ENCODE results near the gene TNFRSF8.
"Not testable (repeated sequence)": the region's sequence is repeated elsewhere in the genome, so short reads cannot be mapped to it uniquely, and the experiment has no call there.

Gene TNFRSF8

GRCh38 chr1:12037486-12038355 is 25.4 kb upstream of the TNFRSF8 start:
- intact Hi-C loops (cut with DNase I): no loop called here
- peak in 1 of 10 donors; percentile 50 for DNase-seq

DNA sequence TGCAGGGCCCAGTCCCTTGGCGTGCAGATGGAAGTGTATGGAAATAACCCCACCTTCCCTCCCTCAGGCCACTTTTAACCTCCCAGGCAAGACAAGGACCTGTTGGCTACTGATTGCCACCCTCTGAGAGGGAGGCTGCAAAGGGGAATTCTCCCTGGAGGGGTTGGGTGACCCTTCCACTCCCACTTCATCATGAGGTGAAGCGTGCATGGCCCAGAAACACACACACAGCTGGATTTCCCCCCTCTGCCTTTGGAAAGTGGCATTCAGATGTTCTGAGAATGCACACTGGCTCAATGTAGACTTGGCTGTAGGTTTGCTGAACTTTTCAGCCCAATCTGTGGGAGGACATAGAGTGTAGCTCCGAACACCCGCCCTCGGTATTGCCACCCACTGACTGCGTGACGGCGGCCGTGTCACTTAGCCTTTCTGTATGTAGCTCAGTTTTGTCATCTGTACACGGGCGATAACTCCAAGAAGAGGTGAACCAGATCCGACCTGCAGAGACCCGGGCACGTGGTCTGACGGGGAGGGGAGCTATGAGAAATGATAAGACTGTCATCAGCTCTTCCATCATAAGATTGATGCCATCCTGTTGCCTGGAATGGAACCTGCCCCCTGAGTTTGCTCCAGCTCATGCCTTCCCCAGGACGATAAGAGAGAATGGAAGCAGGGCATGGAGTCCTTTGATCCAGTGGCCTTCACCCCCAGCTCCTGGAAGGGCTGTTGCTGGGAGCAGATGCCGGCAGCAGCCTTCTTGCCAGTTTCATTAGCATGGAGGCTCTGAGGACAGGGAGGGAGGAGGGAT is 24.5 kb upstream of the TNFRSF8 start:
- intact Hi-C loops (cut with DNase I): no loop called here
- peak in 1 of 10 donors; percentile 47 for DNase-seq

GRCh38 chr1:12039164-12039525 is 24.0 kb upstream of the TNFRSF8 start:
- intact Hi-C loops (cut with DNase I): no loop called here
- DNase-seq: no peak

GRCh38 chr1:12039824-12040456 is 23.2 kb upstream of the TNFRSF8 start:
- DNase-seq; intact Hi-C loops (cut with DNase I): not testable (repeated sequence)

DNA sequence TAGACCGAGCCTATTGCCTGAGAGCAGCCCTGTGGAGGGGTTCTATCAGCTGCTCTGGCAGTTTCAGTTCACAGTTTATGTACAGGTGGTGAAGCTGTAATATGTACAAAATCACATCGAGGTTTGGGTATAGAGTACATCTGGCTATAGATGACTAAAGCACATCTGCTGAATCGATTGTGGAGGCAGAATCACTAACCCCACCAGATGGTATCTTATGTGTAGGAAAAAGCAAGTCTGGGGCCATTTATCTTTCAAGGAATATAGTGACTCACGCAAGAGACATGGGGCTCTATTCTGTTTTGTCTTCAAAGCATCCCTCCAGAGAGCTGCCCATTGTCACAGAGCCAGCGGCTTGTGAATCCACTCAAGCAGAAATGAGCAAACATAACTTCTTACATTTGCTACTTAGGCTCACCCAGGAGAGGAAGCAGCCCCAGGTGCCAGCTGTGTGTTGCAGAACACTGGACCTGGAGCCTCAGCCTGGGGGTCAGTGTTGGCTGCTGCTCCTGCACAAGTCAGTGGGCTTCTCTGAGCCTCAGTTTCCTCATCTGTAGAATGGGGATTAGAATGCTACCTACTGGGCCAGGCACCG is 22.5 kb upstream of the TNFRSF8 start:
- intact Hi-C loops (cut with DNase I): no loop called here
- DNase-seq: no peak

DNA sequence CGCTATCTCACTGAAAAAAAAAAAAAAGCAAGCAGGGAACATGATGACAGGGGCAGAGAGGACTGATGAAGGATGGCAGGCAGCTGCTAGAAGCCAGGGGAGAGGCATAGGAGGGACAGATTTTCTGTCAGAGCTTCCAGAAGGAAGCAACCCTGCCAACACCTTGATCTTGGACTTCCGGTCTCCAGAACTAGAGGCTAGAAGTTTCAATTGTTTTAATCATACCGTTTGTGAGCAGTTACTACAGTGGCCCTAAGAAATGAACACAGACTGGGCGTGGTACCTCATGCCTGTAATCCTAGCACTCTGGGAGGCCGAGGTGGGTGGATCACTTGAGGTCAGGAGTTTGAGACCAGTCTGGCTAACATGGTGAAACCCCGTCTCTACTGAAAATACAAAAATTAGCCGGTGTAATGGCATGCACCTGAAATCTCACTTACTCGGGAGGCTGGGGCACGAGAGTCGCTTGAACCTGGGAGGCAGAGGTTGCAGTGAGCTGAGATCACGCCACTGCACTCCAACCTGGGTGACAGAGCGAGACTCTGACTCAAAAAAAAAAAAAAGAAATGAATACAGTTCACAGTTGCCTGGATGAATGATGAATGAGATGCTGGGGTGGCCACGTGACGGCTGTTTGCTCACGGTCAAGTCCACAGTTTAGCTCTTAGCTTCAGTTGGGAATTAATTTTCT is 18.8 kb upstream of the TNFRSF8 start:
- intact Hi-C loops (cut with DNase I); DNase-seq: not testable (repeated sequence)

DNA sequence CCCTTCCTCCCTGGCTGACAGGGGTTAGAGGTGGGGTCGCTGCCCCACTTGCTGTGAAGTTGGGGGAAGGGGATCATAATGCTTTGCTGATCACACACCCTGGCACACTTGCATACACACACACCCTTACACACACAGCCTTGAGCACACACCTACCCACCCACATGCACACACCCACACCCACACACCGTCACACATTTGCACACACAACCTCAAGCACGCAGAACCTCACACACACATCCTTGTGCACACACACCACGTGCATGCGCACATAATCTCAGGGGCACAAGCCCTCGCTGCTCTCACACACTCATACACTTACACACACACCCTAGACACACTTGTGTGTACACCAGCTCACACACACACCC is 16.4 kb upstream of the TNFRSF8 start:
- DNase-seq: no peak
- intact Hi-C loops (cut with DNase I): no loop called here

GRCh38 chr1:12047120-12047876 is 15.8 kb upstream of the TNFRSF8 start:
- intact Hi-C loops (cut with DNase I): no loop called here

GRCh38 chr1:12048372-12048771 is 14.7 kb upstream of the TNFRSF8 start:
- DNase-seq: no peak
- intact Hi-C loops (cut with DNase I): no loop called here

More at GRCh38 chr1:12047120-12047876, 15.8 kb upstream of the TNFRSF8 start:
- no peak for DNase-seq

DNA sequence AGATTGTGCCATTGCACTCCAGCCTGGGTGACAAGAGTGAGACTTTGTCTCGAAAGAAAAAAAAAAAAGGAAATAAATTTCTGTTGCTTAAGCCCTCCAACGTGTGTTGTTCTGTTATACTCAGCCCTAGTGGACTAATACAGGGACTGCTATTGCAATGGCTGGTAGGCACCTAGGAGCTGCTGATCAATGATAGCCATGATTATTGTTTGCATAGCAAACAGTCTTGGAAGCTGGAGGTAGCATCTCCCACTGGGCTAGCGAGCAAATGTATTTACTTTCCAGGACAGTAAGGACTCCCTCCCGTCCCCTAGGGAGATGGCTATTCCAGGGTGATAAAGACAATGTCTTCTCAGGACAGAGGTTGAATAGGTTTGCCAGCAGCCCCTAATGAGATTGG is 13.5 kb upstream of the TNFRSF8 start:
- intact Hi-C loops (cut with DNase I): no loop called here
- no peak for DNase-seq

DNA sequence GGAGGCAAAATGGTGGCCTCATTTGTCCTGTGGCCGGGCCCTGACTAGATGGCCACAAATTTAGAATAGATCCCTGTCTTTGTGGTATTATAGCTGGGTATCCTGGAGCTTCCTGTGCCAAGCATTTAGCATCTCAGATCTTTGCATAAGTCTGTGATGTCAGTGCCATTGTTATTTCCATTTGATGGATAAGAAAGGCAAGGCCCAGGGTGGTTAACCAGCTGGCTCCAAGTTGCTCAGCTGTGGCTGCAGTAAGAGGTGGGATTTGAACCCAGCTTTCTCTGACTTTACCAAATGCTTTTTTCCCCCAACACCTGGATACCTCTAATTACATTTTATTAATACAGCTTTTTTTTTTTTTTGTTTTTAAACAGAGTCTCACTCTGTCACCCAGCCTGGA is 11.7 kb upstream of the TNFRSF8 start:
- no peak for DNase-seq
- intact Hi-C loops (cut with DNase I): no loop called here

DNA sequence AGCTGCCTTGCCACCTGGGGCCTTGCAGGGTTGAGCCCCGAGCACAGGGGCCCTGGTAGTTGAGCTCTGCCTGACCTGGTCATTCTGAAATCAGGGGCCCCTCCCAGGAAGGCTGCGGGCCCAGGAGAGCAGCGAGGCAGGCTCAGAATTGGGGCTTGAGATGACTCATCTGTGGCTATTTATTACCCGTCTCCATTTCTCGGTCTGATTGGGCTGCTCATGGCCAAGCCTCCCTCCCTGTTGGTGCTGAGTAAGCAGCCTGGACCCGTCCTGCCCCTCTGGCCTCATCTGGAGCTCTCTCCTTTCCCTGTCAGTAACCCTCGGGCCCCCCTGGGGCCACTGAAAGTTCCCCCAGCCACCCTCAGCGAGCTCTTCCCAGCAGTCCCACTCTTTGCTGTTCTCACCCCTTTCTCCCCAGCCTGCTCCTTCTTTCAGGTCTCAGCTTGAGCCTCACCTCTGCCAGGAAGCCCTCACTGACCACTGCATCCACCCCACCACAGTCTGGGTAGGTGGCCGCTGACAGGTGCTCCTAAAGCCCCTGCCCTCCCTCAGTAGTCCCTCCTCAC is 11.0 kb upstream of the TNFRSF8 start:
- peak in 6 of 10 donors; percentile 17 to 92 (median 32) for DNase-seq
- intact Hi-C loops (cut with DNase I): no loop called here

- intact Hi-C loops (cut with DNase I): no loop called here
- peak in 8 of 10 donors; percentile 16 to 88 (median 34) for DNase-seq
Measured at GRCh38 chr1:12052997-12053686, 10.0 kb upstream of the TNFRSF8 start.

GRCh38 chr1:12053752-12054548 is 9.2 kb upstream of the TNFRSF8 start:
- intact Hi-C loops (cut with DNase I): no loop called here
- DNase-seq: peak in 1 of 10 donors; percentile 72

- intact Hi-C loops (cut with DNase I): no loop called here
- DNase-seq: no peak
Measured at GRCh38 chr1:12055259-12055658, 7.8 kb upstream of the TNFRSF8 start.

DNA sequence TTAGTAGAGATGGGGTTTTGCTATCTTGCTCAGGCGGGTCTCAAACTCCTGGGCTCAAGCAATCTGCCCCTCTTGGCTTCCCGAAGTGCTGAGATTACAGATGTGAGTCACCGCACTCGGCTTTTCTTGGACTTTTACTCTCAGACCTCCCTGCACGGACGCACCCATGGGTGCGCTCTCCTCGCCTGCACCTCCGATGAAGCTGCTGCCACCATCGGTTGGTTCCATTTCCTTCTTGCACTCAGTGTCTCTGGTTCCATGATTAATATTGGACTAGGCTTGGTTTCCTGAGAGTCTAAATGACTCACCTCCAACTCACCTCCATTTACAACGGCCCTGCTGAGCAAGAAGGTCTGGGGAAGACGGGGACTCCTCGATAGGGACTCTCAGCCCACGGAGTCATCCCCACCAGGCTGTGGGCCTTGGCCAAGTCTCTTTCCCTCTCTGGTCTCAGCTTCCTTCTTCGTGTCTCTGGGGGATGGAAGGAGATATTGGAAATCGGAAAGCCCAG is 6.7 kb upstream of the TNFRSF8 start:
- DNase-seq: no peak
- intact Hi-C loops (cut with DNase I): no loop called here

GRCh38 chr1:12057382-12057781 is 5.7 kb upstream of the TNFRSF8 start:
- no peak for DNase-seq
- intact Hi-C loops (cut with DNase I): no loop called here

Measured in posterior cingulate gyrus (tissue), 11 donors.